GM12873 (cell line): Measurements from ENCODE around the gene NUP62.

Experiments
- CTCF ChIP-seq: IDR thresholded peaks from 2 replicates; pipeline ENCODE4 v1.5.1; 2012; ENCODE audit warnings: low read depth, mild to moderate bottlenecking, moderate library complexity, low read length, control low read depth; ENCODE audit not compliant: insufficient read depth; ENCODE audit errors: missing control alignments

NUP62 gene

GRCh38 chr19:49857838-49858087 lies 71.5 kb downstream of the NUP62 start:
- TF ChIP-seq CTCF: no peak

DNA sequence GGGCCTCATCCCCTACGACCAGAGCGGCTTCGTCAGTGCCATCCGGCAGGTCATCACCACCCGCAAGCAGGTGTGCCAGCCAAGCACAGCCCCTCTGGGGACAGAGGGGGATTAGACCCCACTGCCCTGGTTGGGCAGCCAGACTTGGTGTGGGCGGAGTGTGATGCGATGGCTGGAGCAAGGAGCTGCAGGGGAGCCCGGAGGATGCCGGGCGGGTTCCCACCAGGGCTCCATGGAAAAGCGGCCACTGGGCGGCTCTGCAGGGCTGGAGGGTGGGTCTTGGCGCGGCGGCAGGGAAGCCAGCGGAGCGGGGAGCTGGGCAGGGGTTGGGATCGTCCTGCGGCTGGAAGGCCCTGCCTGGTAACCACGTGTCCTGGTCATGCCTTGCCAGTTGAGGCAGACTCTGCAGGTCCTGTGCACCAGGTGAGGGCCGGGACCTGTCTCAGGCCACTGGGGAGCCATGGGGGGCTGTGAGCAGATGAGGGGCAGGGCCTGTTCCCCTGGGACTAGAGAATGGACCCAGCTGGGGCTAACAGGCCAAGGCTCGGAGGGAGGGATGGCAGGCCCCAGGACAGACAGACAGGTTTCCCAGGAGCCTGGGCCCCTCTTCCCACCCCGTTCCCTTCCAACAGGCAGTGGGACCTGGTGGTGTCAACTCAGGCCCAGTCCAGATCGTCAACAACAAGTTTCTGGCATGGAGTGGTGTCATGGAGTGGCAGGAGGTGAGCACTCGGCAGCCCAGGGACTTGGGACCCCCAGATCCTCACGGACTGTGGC lies 72.1 kb downstream of the NUP62 start:
- no peak for TF ChIP-seq CTCF
